Neural progenitor cell (in vitro differentiated cells): ENCODE measurements around the gene KCNMA1.

ENCODE experiments used
- CTCF ChIP-seq: fragments of 200-600 bp; sonication (generic); IDR thresholded peaks from 2 replicates; pipeline ENCODE4 v1.5.1; 2017; ENCODE audit warnings: antibody characterized with exemption, mild to moderate bottlenecking
- EZH2 ChIP-seq: fragments of 200-600 bp; sonication (generic); IDR thresholded peaks from 2 replicates; pipeline ENCODE4 v1.6.1; 2017; ENCODE audit warnings: antibody characterized with exemption, mild to moderate bottlenecking, moderate library complexity
- EZH2phosphoT487 ChIP-seq: fragments of 200-600 bp; sonication (generic); IDR thresholded peaks from 2 replicates; pipeline ENCODE4 v1.6.1; 2017; ENCODE audit warnings: antibody characterized with exemption

DNA sequence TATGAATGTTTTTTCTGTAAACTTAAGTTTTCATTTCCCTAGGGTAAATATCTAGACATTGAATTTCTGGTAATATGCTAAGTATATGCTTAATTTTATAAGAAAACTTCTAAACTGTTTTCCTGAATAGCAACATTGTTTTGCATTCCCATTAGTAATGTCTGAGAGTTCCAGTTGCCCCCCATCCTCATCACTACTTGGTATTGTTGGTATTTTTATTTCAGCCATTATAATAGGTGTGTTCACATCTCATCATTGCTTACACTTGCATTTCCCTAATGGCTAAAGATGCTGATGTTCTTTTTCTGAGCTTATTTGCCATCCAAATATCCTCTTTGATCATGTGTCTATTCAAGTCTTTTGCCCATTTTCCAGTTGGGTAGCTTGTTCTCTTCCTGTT, 269.6 kb downstream of the KCNMA1 start:
- TF ChIP-seq CTCF = no peak
- no peak for TF ChIP-seq EZH2phosphoT487
- no peak for TF ChIP-seq EZH2
